HFFc6 (cell line): ENCODE measurements around the gene RPP25L. TPM values are rescaled to one million over a fixed set of nuclear protein-coding genes. Genes with fewer than 3 reads are reported as not detected.

Experiments
- DNase-seq: peaks from one replicate; pipeline ENCODE4 v3.0.0-alpha.2; 2018
- H3K27ac Mint-ChIP-seq: 2 replicates; pipeline ENCODE4 v1.8.0; 2020; ENCODE audit warnings: mild to moderate bottlenecking, mixed read lengths
- H3K27me3 Mint-ChIP-seq: 2 replicates; pipeline ENCODE4 v1.8.0; 2021; ENCODE audit warnings: mild to moderate bottlenecking, moderate library complexity, mixed read lengths; ENCODE audit not compliant: insufficient read depth
- H3K36me3 Mint-ChIP-seq: 2 replicates; pipeline ENCODE4 v1.8.0; 2021; ENCODE audit warnings: low read depth, mixed read lengths
- H3K4me1 Mint-ChIP-seq: 2 replicates; pipeline ENCODE4 v1.8.0; 2020; ENCODE audit warnings: low read depth, mixed read lengths
- H3K4me3 Mint-ChIP-seq: 2 replicates; pipeline ENCODE4 v1.8.0; 2020; ENCODE audit warnings: mild to moderate bottlenecking, moderate library complexity, mixed read lengths
- H3K9me3 Mint-ChIP-seq: 2 replicates; pipeline ENCODE4 v1.8.0; 2020; ENCODE audit warnings: mild to moderate bottlenecking, mixed read lengths
- CTCF ChIP-seq: fragments of 200-600 bp; sonication (generic); IDR thresholded peaks from 2 replicates; pipeline ENCODE4 v1.5.0; 2021; ENCODE audit warnings: antibody characterized with exemption, mild to moderate bottlenecking
- total RNA-seq, 6 experiments: library from RNA; stranded (reverse); fragmentation: NEBNext Ultra II Directional; extraction: Animal tissue kit (Norgen Biotek cat#: 25700); gene quantifications; 2 replicates in 1 of 6; 3 replicates in 5 of 6; pipeline ENCODE4 v1.2.3, GENCODE V29; 2021

RPP25L gene
- total RNA-seq, 6 experiments from 2014 or later = 16.1 to 22.0 (median 19.6) TPM

- Mint-ChIP-seq H3K4me3 (no peak overlapping the region), H3K27ac (no peak overlapping the region), H3K4me1 (no peaks in the 10 kb centered on the region), H3K27me3 (peaks cover 42% of the 10 kb centered on the region), H3K36me3 (no peaks in the 10 kb centered on the region), H3K9me3 (no peaks in the 10 kb centered on the region)
- no peak for TF ChIP-seq CTCF
- no peak for DNase-seq
These were observed 37.3 kb downstream of the RPP25L start for GRCh38 chr9:34574571-34574970.

- Mint-ChIP-seq H3K9me3 (no peaks in the 10 kb centered on the region), H3K36me3 (no peaks in the 10 kb centered on the region), H3K27ac (no peak overlapping the region), H3K4me3 (no peak overlapping the region), H3K27me3 (peaks cover 39% of the 10 kb centered on the region), H3K4me1 (no peaks in the 10 kb centered on the region)
- no peak for DNase-seq
- no peak for TF ChIP-seq CTCF
These were observed 38.1 kb downstream of the RPP25L start for GRCh38 chr9:34573599-34574325.

GRCh38 chr9:34572628-34573027, 39.3 kb downstream of the RPP25L start:
- no peaks in the 10 kb centered on the region for H3K36me3 Mint-ChIP-seq
- no peaks in the 10 kb centered on the region for H3K4me1 Mint-ChIP-seq
- no peaks in the 10 kb centered on the region for H3K9me3 Mint-ChIP-seq
- no peak overlapping the region for H3K4me3 Mint-ChIP-seq
- DNase-seq = no peak
- TF ChIP-seq CTCF = no peak
- H3K27me3 Mint-ChIP-seq = peaks cover 43% of the 10 kb centered on the region
- H3K27ac Mint-ChIP-seq = no peak overlapping the region

- TF ChIP-seq CTCF = no peak
- DNase-seq = no peak
- no peaks in the 10 kb centered on the region for H3K36me3 Mint-ChIP-seq
- no peaks in the 10 kb centered on the region for H3K4me1 Mint-ChIP-seq
- H3K27me3 Mint-ChIP-seq = peaks cover 41% of the 10 kb centered on the region
- no peak overlapping the region for H3K27ac Mint-ChIP-seq
- no peak overlapping the region for H3K4me3 Mint-ChIP-seq
- no peaks in the 10 kb centered on the region for H3K9me3 Mint-ChIP-seq
These were observed 39.8 kb downstream of the RPP25L start for GRCh38 chr9:34572092-34572491.

GRCh38 chr9:34571481-34571810, 40.5 kb downstream of the RPP25L start:
- no peak for DNase-seq
- H3K27ac Mint-ChIP-seq = no peak overlapping the region
- no peak for TF ChIP-seq CTCF
- no peak overlapping the region for H3K4me3 Mint-ChIP-seq
- H3K36me3 Mint-ChIP-seq = no peaks in the 10 kb centered on the region
- H3K9me3 Mint-ChIP-seq = no peaks in the 10 kb centered on the region
- H3K4me1 Mint-ChIP-seq = no peaks in the 10 kb centered on the region
- peaks cover 42% of the 10 kb centered on the region for H3K27me3 Mint-ChIP-seq
